ENCODE results near the gene TGFBR3.

Gene TGFBR3

DNA sequence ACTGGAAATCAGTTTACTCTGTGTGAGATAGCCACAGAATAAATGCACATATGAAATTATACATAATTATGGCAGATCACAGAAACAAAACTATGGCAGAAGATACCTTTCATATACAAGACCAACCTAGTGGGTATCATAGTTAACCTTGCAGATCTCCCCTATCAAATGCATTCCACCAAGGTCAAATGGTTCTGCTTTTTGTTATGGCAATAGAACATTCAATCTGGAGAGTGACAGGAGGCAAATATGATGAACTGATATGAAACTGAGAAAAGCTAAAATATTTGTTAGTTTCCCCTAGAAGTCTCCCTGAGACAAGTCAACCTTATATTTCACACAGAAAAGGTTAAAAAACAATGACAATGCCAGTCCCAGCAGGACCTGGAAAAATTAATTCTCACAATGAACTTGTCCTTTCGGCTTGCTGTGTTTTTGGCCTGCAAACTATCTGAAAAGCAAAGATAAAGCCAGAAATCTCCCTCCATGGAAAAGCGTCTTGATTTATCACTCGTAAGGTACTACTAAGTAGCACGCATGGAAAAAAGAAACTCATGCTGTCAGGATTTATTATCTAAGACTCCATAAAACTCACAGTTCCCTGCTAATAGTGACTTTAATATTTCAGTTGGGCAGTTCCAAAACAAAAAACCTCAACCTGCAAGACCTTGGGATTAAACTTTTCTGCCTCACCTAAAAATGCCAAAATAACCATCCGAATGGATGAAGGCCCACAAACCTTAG, 174.3 kb downstream of the TGFBR3 start:
- TF ChIP-seq, protein P1, sequence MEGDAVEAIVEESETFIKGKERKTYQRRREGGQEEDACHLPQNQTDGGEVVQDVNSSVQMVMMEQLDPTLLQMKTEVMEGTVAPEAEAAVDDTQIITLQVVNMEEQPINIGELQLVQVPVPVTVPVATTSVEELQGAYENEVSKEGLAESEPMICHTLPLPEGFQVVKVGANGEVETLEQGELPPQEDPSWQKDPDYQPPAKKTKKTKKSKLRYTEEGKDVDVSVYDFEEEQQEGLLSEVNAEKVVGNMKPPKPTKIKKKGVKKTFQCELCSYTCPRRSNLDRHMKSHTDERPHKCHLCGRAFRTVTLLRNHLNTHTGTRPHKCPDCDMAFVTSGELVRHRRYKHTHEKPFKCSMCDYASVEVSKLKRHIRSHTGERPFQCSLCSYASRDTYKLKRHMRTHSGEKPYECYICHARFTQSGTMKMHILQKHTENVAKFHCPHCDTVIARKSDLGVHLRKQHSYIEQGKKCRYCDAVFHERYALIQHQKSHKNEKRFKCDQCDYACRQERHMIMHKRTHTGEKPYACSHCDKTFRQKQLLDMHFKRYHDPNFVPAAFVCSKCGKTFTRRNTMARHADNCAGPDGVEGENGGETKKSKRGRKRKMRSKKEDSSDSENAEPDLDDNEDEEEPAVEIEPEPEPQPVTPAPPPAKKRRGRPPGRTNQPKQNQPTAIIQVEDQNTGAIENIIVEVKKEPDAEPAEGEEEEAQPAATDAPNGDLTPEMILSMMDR (IDR thresholded peaks at IDR 0.05), result no peak
- Histone ChIP-seq H3K4me3 (ENCODE audit: low read depth in 1 of 2, low read length in 1 of 2) (no peak overlapping the region), H3K27ac (no peak overlapping the region), H3K27me3 (no peaks in the 10 kb centered on the region), H3K36me3 (no peaks in the 10 kb centered on the region), H3K4me1 (ENCODE audit: control insufficient read depth in 1 of 2, insufficient read depth in 1 of 2, low read depth in 1 of 2, low read length in 1 of 2) (peaks cover 4 to 11% of the 10 kb centered on the region in 2 experiments), H3K9me3 (no peaks in the 10 kb centered on the region)

DNA sequence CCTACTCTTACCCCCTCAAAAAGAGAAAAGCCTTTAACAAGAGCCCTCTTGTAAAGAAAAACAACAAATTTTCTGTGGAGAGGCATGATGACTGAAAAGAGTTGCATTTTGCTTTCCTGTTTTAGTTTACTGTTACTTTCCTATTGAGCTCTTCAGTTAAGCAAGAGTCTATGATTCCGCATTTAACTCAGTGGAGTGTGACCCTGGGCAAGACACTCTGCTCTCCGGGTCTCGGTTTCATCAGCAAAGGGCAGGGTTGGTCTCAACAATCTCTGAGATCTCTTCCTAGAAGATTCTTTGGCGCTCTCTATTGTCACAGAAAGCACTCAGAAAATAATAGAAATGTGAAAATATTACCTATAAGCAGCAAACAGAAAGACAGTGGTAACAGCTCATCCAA, 175.7 kb downstream of the TGFBR3 start:
- Histone ChIP-seq H3K27me3 (no peaks in the 10 kb centered on the region), H3K4me3 (ENCODE audit: low read depth in 1 of 2, low read length in 1 of 2) (no peak overlapping the region), H3K27ac (no peak overlapping the region), H3K4me1 (ENCODE audit: control insufficient read depth in 1 of 2, insufficient read depth in 1 of 2, low read depth in 1 of 2, low read length in 1 of 2) (peaks cover 4 to 11% of the 10 kb centered on the region in 2 experiments), H3K36me3 (no peaks in the 10 kb centered on the region), H3K9me3 (no peaks in the 10 kb centered on the region)
- TF ChIP-seq, protein P1 (IDR thresholded peaks at IDR 0.05), result no peak

DNA sequence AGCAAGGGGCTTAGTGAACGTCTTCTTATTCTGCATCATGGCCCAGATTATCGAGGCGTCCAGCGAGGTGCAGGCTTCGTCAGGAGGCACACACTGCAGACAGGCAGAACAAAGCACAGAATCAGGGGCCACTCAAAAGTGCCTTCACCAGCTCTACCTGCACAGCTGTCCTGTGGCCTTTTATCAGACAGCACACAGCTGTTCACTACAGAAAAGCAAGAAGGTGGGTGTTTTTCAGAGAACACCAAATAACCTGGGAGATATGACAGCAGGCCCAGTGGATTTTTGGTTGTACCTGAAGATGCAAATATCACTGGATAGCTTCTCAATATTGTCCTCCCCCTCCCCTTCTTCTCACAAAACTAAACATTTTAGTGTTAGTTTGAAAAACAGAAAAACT, 177.3 kb downstream of the TGFBR3 start:
- Histone ChIP-seq H3K27me3 (no peaks in the 10 kb centered on the region), H3K4me3 (ENCODE audit: low read depth in 1 of 2, low read length in 1 of 2) (no peak overlapping the region), H3K9me3 (no peaks in the 10 kb centered on the region), H3K36me3 (no peaks in the 10 kb centered on the region), H3K4me1 (ENCODE audit: control insufficient read depth in 1 of 2, insufficient read depth in 1 of 2, low read depth in 1 of 2, low read length in 1 of 2) (peaks cover 4 to 11% of the 10 kb centered on the region in 2 experiments), H3K27ac (no peak overlapping the region)
- TF ChIP-seq, protein P1 (IDR thresholded peaks at IDR 0.05), result no peak

DNA sequence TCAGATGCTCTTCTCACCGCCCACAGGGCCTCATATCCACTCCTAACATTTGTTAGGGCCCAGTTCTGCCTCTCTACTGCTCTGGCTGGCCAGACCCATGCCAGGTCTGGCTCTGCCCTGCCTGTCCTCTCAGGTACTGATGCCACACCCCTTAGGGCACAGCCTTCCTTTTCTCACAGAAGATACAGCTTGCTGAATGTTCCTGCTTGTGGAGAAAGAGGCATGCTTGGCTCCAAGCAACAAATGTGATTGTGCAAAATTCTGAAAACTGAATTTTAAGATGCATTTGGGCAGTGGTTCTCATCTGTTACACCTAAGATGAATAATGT, 178.1 kb downstream of the TGFBR3 start:
- Histone ChIP-seq H3K4me1 (ENCODE audit: control insufficient read depth in 1 of 2, insufficient read depth in 1 of 2, low read depth in 1 of 2, low read length in 1 of 2) (peaks cover 0 to 3% of the 10 kb centered on the region in 2 experiments), H3K27me3 (no peaks in the 10 kb centered on the region), H3K9me3 (no peaks in the 10 kb centered on the region), H3K4me3 (ENCODE audit: low read depth in 1 of 2, low read length in 1 of 2) (no peak overlapping the region), H3K36me3 (no peaks in the 10 kb centered on the region), H3K27ac (no peak overlapping the region)
- TF ChIP-seq, protein P1 (IDR thresholded peaks at IDR 0.05), result no peak

DNA sequence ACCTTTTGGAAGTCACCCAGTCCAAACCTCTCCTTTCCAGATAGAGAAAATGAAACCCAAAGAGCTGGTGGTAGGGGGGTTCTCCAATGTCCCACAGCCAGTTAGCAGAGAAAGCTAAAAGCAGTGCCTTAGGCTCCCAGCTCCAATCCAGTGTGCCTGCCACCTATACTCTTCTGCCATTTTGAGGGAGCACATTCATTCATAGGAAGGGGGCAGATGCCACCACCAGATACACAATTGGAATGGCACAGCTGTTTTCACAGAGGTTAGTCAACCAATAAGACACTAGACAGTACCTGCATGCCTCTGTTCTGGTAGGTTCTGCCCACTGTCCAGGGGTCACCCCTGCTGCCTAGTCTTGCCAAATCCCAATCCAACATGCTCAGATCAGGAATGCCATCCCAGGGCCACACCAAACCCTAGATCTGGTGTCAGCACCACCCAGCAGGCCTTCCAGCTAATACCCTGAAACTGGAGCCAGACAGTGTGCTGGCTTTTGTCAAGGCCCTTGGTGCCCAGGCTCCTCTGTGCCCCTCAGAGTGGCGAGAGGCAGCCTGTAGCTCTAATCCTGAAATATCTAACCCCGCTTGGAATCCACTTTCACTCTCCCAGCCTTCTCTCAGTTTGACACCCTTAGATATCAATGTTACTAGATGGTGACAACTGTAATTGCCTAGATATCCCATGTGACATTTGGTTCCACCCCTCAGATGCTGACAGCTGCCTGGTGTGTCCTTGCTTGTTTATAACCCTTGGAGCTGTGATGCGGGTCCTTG, 178.6 kb downstream of the TGFBR3 start:
- Histone ChIP-seq H3K9me3 (no peaks in the 10 kb centered on the region), H3K27ac (no peak overlapping the region), H3K4me3 (ENCODE audit: low read depth in 1 of 2, low read length in 1 of 2) (no peak overlapping the region), H3K36me3 (no peaks in the 10 kb centered on the region), H3K4me1 (ENCODE audit: control insufficient read depth in 1 of 2, insufficient read depth in 1 of 2, low read depth in 1 of 2, low read length in 1 of 2) (no peaks in the 10 kb centered on the region), H3K27me3 (no peaks in the 10 kb centered on the region)
- TF ChIP-seq, protein P1 (IDR thresholded peaks at IDR 0.05), result no peak
